ENCODE measurements around the gene ITGAD. TPM values are rescaled to one million over a fixed set of nuclear protein-coding genes. Genes with fewer than 3 reads are reported as not detected.

The ITGAD gene
- total and polyA plus RNA-seq, 2 of the 4 experiments (the other 2 are of a cell fraction): not detected

DNA sequence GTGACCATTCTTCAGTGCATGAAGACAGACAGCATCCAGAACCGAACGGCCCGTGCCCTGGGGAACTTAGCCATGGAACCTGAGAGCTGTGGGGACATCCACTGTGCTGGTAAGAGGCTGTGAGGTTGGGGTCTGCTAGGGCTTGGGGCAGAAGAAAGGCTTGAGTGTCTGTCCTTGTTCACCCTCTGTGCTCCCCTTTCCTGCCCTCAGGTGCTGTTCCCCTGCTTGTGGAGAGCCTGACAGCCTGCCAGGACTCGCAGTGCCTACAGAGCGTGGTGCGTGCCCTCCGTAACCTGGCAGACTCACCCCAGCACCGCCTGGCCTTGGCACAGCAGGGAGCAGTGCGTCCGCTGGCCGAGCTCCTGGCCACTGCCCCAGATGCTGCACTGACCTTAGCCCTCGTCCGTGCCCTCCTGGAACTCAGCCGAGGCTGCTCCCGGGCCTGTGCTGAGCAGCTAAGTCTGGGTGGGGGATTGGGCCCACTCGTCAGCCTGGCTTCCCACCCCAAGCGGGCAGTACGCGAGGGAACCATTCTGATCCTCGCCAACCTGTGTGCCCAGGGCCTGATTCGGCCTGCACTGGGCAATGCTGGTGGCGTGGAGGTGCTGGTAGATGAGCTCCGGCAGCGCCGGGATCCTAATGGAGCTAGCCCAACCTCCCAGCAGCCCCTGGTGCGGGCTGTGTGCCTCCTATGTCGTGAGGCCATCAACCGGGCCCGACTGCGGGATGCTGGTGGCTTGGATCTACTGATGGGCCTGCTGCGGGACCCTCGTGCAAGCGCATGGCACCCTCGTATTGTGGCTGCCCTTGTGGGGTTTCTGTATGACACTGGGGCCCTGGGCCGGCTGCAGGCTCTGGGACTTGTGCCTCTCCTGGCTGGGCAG lies 69.0 kb downstream of the ITGAD start:
- Histone ChIP-seq H2AK5ac (ENCODE audit: low read depth, low read length) (no peak overlapping the region), H3K27ac (ENCODE audit: insufficient read depth, low read length) (no peak overlapping the region), H2AK9ac (replicated peaks; ENCODE audit: low read depth, low read length, poor library complexity) (peak overlapping the region; percentile 63), H3K4ac (ENCODE audit: low read depth, low read length) (no peak overlapping the region), H3K9ac (ENCODE audit: low read depth, low read length) (no peak overlapping the region), H3K36me3 (ENCODE audit: control insufficient read depth, insufficient read depth, low read length) (peaks cover 29% of the 10 kb centered on the region), H3K23ac (ENCODE audit: low read depth, low read length) (no peak overlapping the region), H4K5ac (ENCODE audit: low read depth, low read length) (no peak overlapping the region), H4K20me1 (ENCODE audit: insufficient read depth, low read length) (peaks cover 12% of the 10 kb centered on the region), H2BK120ac (ENCODE audit: low read depth, low read length) (no peak overlapping the region), H3K56ac (ENCODE audit: extremely low read depth, insufficient read depth, low read length) (no peak overlapping the region), H2BK20ac (ENCODE audit: low read depth, low read length) (no peak overlapping the region), H3K27me3 (ENCODE audit: control insufficient read depth, insufficient read depth, low read length) (no peaks in the 10 kb centered on the region), H3K79me1 (ENCODE audit: low read depth in 1 of 2, low read length in 2 of 2) (peaks cover 11 to 28% of the 10 kb centered on the region in 2 experiments), H3K4me1 (ENCODE audit: control insufficient read depth, insufficient read depth, low read length) (peaks cover 5% of the 10 kb centered on the region), H3K18ac (ENCODE audit: low read depth, low read length) (no peak overlapping the region), H2AFZ (replicated peaks; ENCODE audit: low read length, poor library complexity) (no peak overlapping the region), H4K91ac (ENCODE audit: insufficient read depth, low read depth, low read length) (no peak overlapping the region), H2BK15ac (ENCODE audit: low read depth, low read length) (no peak overlapping the region), H3K14ac (replicated peaks; ENCODE audit: low read depth, low read length) (no peak overlapping the region), H3K9me3 (ENCODE audit: control insufficient read depth, insufficient read depth, low read length) (no peaks in the 10 kb centered on the region), H3K9me1 (ENCODE audit: insufficient read depth, low read length) (0 out of 2 replicates have a peak, but pooled peaks cover 4% of the 10 kb centered on the region), H4K8ac (ENCODE audit: low read depth in 2 of 2, low read length in 2 of 2) (no peak overlapping the region), H2BK5ac (ENCODE audit: low read depth, low read length, poor library complexity, severe bottlenecking) (no peak overlapping the region), H3K4me2 (ENCODE audit: low read depth, low read length) (no peak overlapping the region), H3K4me3 (ENCODE audit: insufficient read depth, low read depth, low read length) (no peak overlapping the region)
- BruUV-seq (replicated peaks): no TSS peak
- in situ Hi-C loops (cut with MboI; ENCODE audit: low sequenced_read_pairs) (loop anchor here (10.0 to 25.0 kb wide), 2 partner anchors 387 to 400 kb away; partner anchors contain the start of genes ZNF267, ZNF646 and ZNF668), intact Hi-C loops (cut with micrococcal nuclease) (no loop called here), dilution Hi-C loops (cut with HindIII; ENCODE audit: low sequenced_read_pairs, unreplicated experiment) (no loop called here)
- CTCF ChIA-PET: no interaction called here
- POLR2A ChIA-PET (ENCODE audit: unreplicated experiment): no interaction called here
- no peak for ATAC-seq (ENCODE audit: low read depth)
- WGBS, 2 experiments (ENCODE audit: extremely low coverage in 2 of 2, insufficient read length in 1 of 2): 87% methylated on average over 17 of the region's 35 CpGs; no CpG with 5 or more reads in 1 of the 2 experiments
- DNase-seq: no peak
- TF ChIP-seq RFX5 (IDR thresholded peaks at IDR 0.05; ENCODE audit: low read depth, low read length) (no peak), ELK1 (IDR thresholded peaks at IDR 0.05; ENCODE audit: borderline replicate concordance, low read depth, low read length) (no peak), USF2 (IDR thresholded peaks at IDR 0.05; ENCODE audit: low read depth, low read length) (no peak), NFE2L2 (IDR thresholded peaks at IDR 0.05; ENCODE audit: low read depth, low read length) (no peak), RAD21 (IDR thresholded peaks at IDR 0.05; ENCODE audit: low read length) (no peak), POLR2A (IDR thresholded peaks at IDR 0.05; ENCODE audit: low read depth, low read length) (no peak), SMC3 (IDR thresholded peaks at IDR 0.05; ENCODE audit: low read depth, low read length) (no peak), BHLHE40 (IDR thresholded peaks at IDR 0.05; ENCODE audit: low read depth, low read length) (no peak), MAFK (IDR thresholded peaks at IDR 0.05; ENCODE audit: low read depth, low read length) (no peak), CHD1 (IDR thresholded peaks at IDR 0.05; ENCODE audit: low read depth, low read length) (no peak), MAZ (IDR thresholded peaks at IDR 0.05; ENCODE audit: borderline replicate concordance, low read depth, low read length) (no peak), RCOR1 (IDR thresholded peaks at IDR 0.05; ENCODE audit: insufficient replicate concordance, low read length) (no peak), MXI1 (IDR thresholded peaks at IDR 0.05; ENCODE audit: borderline replicate concordance, low read depth, low read length) (no peak), CEBPB (IDR thresholded peaks at IDR 0.05; ENCODE audit: low read depth, low read length) (no peak)
- TF ChIP-seq, protein P1, sequence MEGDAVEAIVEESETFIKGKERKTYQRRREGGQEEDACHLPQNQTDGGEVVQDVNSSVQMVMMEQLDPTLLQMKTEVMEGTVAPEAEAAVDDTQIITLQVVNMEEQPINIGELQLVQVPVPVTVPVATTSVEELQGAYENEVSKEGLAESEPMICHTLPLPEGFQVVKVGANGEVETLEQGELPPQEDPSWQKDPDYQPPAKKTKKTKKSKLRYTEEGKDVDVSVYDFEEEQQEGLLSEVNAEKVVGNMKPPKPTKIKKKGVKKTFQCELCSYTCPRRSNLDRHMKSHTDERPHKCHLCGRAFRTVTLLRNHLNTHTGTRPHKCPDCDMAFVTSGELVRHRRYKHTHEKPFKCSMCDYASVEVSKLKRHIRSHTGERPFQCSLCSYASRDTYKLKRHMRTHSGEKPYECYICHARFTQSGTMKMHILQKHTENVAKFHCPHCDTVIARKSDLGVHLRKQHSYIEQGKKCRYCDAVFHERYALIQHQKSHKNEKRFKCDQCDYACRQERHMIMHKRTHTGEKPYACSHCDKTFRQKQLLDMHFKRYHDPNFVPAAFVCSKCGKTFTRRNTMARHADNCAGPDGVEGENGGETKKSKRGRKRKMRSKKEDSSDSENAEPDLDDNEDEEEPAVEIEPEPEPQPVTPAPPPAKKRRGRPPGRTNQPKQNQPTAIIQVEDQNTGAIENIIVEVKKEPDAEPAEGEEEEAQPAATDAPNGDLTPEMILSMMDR (conservative IDR thresholded peaks at IDR 0.05; ENCODE audit: low read depth, low read length): no peak
